GM12801 (cell line): Measurements from ENCODE around the gene ATP9B.

Experiments
- CTCF ChIP-seq: IDR thresholded peaks from one replicate; pipeline ENCODE4 v1.5.1; 2011; ENCODE audit warnings: control low read depth; ENCODE audit not compliant: insufficient read length; ENCODE audit errors: extremely low read depth

ATP9B gene

DNA sequence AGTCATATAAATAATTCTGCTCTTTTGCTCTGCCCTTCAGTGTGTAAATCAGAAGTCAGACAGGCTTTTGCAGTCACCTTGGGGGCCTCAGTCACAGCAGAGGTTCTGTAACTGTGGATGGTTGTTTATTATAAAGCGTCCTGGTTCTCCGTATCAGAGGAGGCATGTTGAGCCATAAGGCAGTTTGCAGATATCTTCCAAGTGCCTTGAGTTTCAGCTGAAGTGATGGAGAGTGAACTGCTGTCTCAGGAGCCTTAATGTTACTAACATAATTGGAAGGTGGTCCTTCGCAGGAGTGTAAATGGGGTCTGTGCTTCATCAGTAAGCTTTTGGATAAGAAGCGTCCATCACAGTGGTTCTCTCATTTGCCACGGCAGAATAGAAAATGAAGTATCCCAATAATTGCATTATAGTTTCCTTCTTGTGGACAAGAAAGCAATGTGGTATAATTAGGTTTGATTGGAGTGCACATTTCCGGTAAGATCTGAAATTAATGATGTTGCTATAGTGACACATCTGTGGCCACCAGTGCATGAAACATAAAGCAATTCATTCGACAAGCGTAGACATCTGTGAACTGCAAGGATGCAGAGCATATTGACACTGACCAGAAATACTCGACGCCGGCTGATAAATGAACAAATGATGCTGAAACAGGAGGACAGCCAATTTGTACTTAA lies 214.1 kb downstream of the ATP9B start:
- no peak for TF ChIP-seq CTCF

- no peak for TF ChIP-seq CTCF
Observed at GRCh38 chr18:79283929-79284328, 214.7 kb downstream of the ATP9B start.

DNA sequence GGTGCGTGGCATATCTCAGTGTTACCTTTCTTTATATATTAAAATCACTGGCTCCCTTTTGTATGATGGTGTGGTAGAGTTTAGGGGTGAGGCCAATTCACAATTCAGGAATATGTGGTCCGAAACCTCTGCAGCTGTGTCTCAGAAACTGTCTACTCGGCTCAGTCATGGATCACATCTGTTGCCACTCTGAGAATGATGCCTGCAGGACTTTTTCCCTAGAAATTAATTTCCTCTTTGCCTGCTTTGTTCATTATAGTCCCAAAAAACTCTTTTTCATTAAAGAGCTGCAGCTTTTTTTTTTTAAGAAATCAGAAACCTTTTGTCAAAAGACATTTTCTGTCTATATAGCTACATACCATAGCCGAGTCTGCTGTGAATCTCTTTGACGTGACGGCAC lies 221.7 kb downstream of the ATP9B start:
- TF ChIP-seq CTCF = no peak

DNA sequence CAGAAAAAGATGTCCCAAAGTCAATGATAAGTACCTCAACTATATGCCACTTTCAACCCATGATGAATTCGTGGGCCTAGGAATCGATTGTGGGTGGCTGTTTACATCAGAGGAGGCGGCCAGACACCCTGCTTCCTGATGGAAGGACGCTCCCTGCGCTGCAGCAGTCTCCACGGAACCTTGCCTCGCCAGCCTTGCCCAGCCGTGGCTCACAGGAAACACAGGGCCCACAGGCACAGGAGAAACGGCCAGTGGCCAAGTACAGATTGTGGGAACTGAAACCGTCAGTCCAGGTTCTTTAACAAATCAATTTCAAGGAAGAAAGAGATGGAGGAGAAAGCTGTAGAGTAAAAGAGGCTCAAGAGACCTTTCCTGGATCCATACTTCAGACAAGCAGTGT lies 225.0 kb downstream of the ATP9B start:
- no peak for TF ChIP-seq CTCF

GRCh38 chr18:79299272-79299671 lies 230.1 kb downstream of the ATP9B start:
- TF ChIP-seq CTCF = no peak

- no peak for TF ChIP-seq CTCF
Observed at GRCh38 chr18:79299711-79300110, 230.5 kb downstream of the ATP9B start.

- no peak for TF ChIP-seq CTCF
Observed at GRCh38 chr18:79300413-79300812, 231.2 kb downstream of the ATP9B start.
